DOHH2 (cell line): ENCODE measurements around the gene ANKRD6.

Experiments
- H3F3A ChIP-seq: fragments of 200-600 bp; sonication (generic), shearing (Covaris generic); 2 replicates; pipeline ENCODE4 v1.6.0; 2016; ENCODE audit warnings: antibody characterized with exemption, mild to moderate bottlenecking; ENCODE audit not compliant: control insufficient read depth, insufficient read depth
- H3K27ac ChIP-seq: fragments of 200-600 bp; sonication (generic); 2 replicates; pipeline ENCODE4 v1.5.1; 2014; ENCODE audit warnings: low read depth, mild to moderate bottlenecking, low read length, moderate library complexity
- H3K27me3 ChIP-seq: fragments of 200-600 bp; sonication (generic); 2 replicates; pipeline ENCODE4 v1.6.1; 2014; ENCODE audit warnings: mild to moderate bottlenecking, low read length, mixed read lengths; ENCODE audit not compliant: control insufficient read depth
- H3K36me3 ChIP-seq: fragments of 200-600 bp; sonication (generic); 2 replicates; pipeline ENCODE4 v1.6.1; 2014; ENCODE audit warnings: mild to moderate bottlenecking, low read length, moderate library complexity, mixed read lengths; ENCODE audit not compliant: control insufficient read depth
- H3K4me1 ChIP-seq: fragments of 200-600 bp; sonication (generic); 2 replicates; pipeline ENCODE4 v1.6.1; 2014; ENCODE audit warnings: mild to moderate bottlenecking, low read length, mixed read lengths; ENCODE audit not compliant: control insufficient read depth
- H3K4me2 ChIP-seq: fragments of 200-600 bp; sonication (generic); 2 replicates; pipeline ENCODE4 v1.6.0; 2014; ENCODE audit warnings: mild to moderate bottlenecking, low read length, moderate library complexity
- H3K4me3 ChIP-seq: fragments of 200-600 bp; sonication (generic); 2 replicates; pipeline ENCODE4 v1.5.1; 2014; ENCODE audit warnings: mild to moderate bottlenecking, low read length, mixed read lengths
- H3K79me2 ChIP-seq: fragments of 200-600 bp; sonication (generic); 2 replicates; pipeline ENCODE4 v1.6.1; 2014; ENCODE audit warnings: mild to moderate bottlenecking, low read length, mixed read lengths; ENCODE audit not compliant: control insufficient read depth
- H3K9me2 ChIP-seq: fragments of 200-600 bp; sonication (generic); replicated peaks from 2 replicates; pipeline ENCODE4 v1.6.1; 2014; ENCODE audit warnings: mild to moderate bottlenecking, low read length, mixed read lengths; ENCODE audit not compliant: control insufficient read depth
- H3K9me3 ChIP-seq: fragments of 200-600 bp; sonication (generic); 2 replicates; pipeline ENCODE4 v1.6.1; 2014; ENCODE audit warnings: antibody characterized with exemption, low read length, mixed read lengths; ENCODE audit not compliant: control insufficient read depth, insufficient read depth
- H4K20me1 ChIP-seq: fragments of 200-600 bp; sonication (generic); 2 replicates; pipeline ENCODE4 v1.6.0; 2014; ENCODE audit warnings: low read depth, mild to moderate bottlenecking, antibody characterized with exemption, low read length, moderate library complexity; ENCODE audit not compliant: control insufficient read depth, insufficient read depth
- EZH2phosphoT487 ChIP-seq: fragments of 200-600 bp; sonication (generic); IDR thresholded peaks from 2 replicates; pipeline ENCODE4 v1.6.1; 2017; ENCODE audit warnings: borderline replicate concordance, mild to moderate bottlenecking, antibody characterized with exemption, low read length, moderate library complexity, mixed read lengths
- TF ChIP-seq, protein P1 (sequence below): fragments of 200-600 bp; sonication (generic); IDR thresholded peaks from one replicate; pipeline ENCODE4 v1.5.1; 2014; ENCODE audit warnings: antibody characterized with exemption, mild to moderate bottlenecking, low read depth, low read length; ENCODE audit not compliant: poor library complexity, severe bottlenecking

Gene ANKRD6

GRCh38 chr6:89581689-89582088 is 148.7 kb downstream of the ANKRD6 start:
- no peak overlapping the region for H3K4me3 ChIP-seq
- H3K4me2 ChIP-seq, result no peak overlapping the region
- H3K27me3 ChIP-seq, result peaks cover 11% of the 10 kb centered on the region; the same call in 1 of the 2 replicates
- H4K20me1 ChIP-seq, result no peaks in the 10 kb centered on the region
- H3K79me2 ChIP-seq, result no peaks in the 10 kb centered on the region
- H3K27ac ChIP-seq, result no peak overlapping the region
- no peaks in the 10 kb centered on the region for H3F3A ChIP-seq
- TF ChIP-seq EZH2phosphoT487, result no peak
- no peaks in the 10 kb centered on the region for H3K36me3 ChIP-seq
- H3K9me2 ChIP-seq, result no peaks in the 10 kb centered on the region
- H3K4me1 ChIP-seq, result no peaks in the 10 kb centered on the region
- H3K9me3 ChIP-seq, result no peaks in the 10 kb centered on the region

DNA sequence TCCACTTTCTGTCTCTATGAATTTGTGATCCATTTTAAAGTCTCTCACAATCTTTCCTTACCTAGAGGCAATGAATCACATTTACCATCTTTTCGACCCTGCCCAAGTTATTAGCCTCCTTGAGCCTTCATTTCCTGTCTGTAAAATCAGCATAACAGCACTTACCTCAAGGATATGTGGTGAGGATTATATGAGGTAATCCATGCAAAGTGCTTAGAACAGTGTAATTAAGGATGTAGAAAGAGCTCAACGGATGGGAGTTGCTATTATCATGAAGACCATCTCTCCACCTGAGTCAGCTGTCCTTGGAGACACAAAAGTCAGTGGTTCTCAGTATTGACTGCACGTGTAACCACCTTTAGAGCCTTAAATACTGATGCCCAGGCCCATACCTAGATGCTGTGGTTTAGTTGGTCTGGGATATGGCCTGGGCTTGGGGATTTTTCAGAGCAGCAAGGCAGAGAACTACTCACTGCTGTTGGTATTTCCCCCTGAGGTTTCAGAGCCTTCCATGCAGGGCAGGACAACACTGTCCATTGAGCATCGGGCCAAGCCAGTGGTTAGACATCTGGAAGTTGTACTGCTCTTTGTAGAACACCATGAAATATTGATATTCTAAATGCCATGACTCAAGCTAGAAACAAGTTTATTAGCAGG is 149.8 kb downstream of the ANKRD6 start:
- no peak overlapping the region for H3K27ac ChIP-seq
- no peaks in the 10 kb centered on the region for H3K36me3 ChIP-seq
- H3K9me3 ChIP-seq, result no peaks in the 10 kb centered on the region
- peaks cover 10% of the 10 kb centered on the region; the same call in 1 of the 2 replicates for H3K27me3 ChIP-seq
- H3F3A ChIP-seq, result no peaks in the 10 kb centered on the region
- no peak overlapping the region for H3K4me3 ChIP-seq
- no peaks in the 10 kb centered on the region for H4K20me1 ChIP-seq
- H3K9me2 ChIP-seq, result no peaks in the 10 kb centered on the region
- no peaks in the 10 kb centered on the region for H3K4me1 ChIP-seq
- no peaks in the 10 kb centered on the region for H3K79me2 ChIP-seq
- TF ChIP-seq EZH2phosphoT487, result no peak
- TF ChIP-seq, protein P1, sequence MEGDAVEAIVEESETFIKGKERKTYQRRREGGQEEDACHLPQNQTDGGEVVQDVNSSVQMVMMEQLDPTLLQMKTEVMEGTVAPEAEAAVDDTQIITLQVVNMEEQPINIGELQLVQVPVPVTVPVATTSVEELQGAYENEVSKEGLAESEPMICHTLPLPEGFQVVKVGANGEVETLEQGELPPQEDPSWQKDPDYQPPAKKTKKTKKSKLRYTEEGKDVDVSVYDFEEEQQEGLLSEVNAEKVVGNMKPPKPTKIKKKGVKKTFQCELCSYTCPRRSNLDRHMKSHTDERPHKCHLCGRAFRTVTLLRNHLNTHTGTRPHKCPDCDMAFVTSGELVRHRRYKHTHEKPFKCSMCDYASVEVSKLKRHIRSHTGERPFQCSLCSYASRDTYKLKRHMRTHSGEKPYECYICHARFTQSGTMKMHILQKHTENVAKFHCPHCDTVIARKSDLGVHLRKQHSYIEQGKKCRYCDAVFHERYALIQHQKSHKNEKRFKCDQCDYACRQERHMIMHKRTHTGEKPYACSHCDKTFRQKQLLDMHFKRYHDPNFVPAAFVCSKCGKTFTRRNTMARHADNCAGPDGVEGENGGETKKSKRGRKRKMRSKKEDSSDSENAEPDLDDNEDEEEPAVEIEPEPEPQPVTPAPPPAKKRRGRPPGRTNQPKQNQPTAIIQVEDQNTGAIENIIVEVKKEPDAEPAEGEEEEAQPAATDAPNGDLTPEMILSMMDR, result no peak
- no peak overlapping the region for H3K4me2 ChIP-seq

GRCh38 chr6:89583559-89583958 is 150.6 kb downstream of the ANKRD6 start:
- H3K27ac ChIP-seq, result no peak overlapping the region

DNA sequence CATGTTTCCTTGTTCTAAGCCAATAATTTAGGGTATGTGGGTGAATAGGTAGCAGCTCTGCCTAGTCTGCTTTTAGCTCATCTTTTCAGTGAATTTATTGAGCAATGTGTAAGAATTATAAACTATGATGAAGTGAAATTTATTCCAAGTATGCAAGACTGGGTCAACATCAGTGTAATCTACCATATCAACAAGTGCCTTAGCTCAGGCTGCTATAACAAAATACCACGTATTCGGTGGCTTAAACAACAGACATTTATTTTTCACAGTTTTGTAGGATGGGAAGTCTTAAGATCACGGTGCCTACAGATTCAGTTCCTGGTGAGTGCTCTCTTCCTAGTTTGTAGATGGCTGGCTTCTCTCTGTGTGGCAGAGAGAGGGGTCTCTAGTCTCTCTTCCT is 151.6 kb downstream of the ANKRD6 start:
- no peak overlapping the region for H3K4me2 ChIP-seq
- no peak for TF ChIP-seq EZH2phosphoT487
- TF ChIP-seq, protein P1, result no peak
- no peaks in the 10 kb centered on the region for H3K36me3 ChIP-seq
- H3F3A ChIP-seq, result no peaks in the 10 kb centered on the region
- H3K4me1 ChIP-seq, result no peaks in the 10 kb centered on the region
- no peaks in the 10 kb centered on the region for H3K9me2 ChIP-seq
- H3K79me2 ChIP-seq, result no peaks in the 10 kb centered on the region
- no peaks in the 10 kb centered on the region for H3K9me3 ChIP-seq
- H3K27me3 ChIP-seq, result peaks cover 9% of the 10 kb centered on the region; the same call in 1 of the 2 replicates
- no peaks in the 10 kb centered on the region for H4K20me1 ChIP-seq
- no peak overlapping the region for H3K4me3 ChIP-seq
- no peak overlapping the region for H3K27ac ChIP-seq

More at GRCh38 chr6:89583559-89583958, 150.6 kb downstream of the ANKRD6 start:
- Histone ChIP-seq H3K4me2 (no peak overlapping the region), H3K27me3 (peaks cover 9% of the 10 kb centered on the region; the same call in 1 of the 2 replicates), H3K9me3 (no peaks in the 10 kb centered on the region), H3K9me2 (no peaks in the 10 kb centered on the region), H3F3A (no peaks in the 10 kb centered on the region), H3K4me3 (no peak overlapping the region), H3K36me3 (no peaks in the 10 kb centered on the region), H3K4me1 (no peaks in the 10 kb centered on the region), H3K79me2 (no peaks in the 10 kb centered on the region), H4K20me1 (no peaks in the 10 kb centered on the region)
- TF ChIP-seq EZH2phosphoT487, result no peak
- TF ChIP-seq, protein P1, result no peak
